Omental fat pad (tissue), 4 donors: ENCODE measurements around the gene LINGO1. TPM values are rescaled to one million over a fixed set of nuclear protein-coding genes. Genes with fewer than 3 reads are reported as not detected.

Experiments used
- ATAC-seq: fragments of 150-250 bp; one replicate; pipeline ENCODE4 v1.9.1; 2016; ENCODE audit warnings: mild to moderate bottlenecking, moderate library complexity; ENCODE audit not compliant: low FRiP score
- DNase-seq: peaks from one replicate; pipeline ENCODE4 v3.0.0-alpha.2; 2019; ENCODE audit warnings: low spot score
- CTCF ChIP-seq, 3 donors: fragments of 450-650 bp; IDR thresholded peaks; one replicate each; pipeline ENCODE4 v1.5.1; 2016 to 2017; ENCODE audit warnings: antibody characterized with exemption in 3 of 3, mild to moderate bottlenecking in 3 of 3, moderate library complexity in 2 of 3
- total RNA-seq, 4 donors: library from RNA; depleted of rRNA; stranded (reverse); fragments of >200 nt; gene quantifications; one replicate each; pipeline ENCODE4 v1.1.0, GENCODE V29; 2016

The LINGO1 gene
- total RNA-seq, 4 donors from 2014 or later: 0.36 to 1.7 (median 0.69) TPM

- no peak for ATAC-seq
Measured at GRCh38 chr15:77599357-77599756, 33.4 kb downstream of the LINGO1 start.

DNA sequence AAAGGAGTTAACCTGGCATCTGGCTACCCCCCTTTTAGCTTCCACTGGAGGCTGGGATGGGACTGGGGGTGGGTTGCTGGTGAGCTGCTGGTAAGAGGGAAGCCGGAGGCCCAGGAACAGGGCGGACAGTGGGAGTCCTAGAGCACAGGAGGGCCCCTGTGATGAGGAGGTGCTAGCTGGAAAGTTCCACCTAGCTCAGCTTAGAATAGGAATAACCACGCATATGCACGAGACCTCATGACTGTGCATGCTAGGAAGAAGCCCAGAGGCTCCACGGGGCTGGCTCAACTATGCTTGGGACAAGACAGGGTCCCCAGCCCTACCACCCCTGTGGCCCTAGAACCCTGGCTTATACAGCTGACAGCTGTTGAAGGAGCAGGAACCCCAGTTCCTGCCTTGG, 34.1 kb downstream of the LINGO1 start:
- DNase-seq: no peak
- no peak for TF ChIP-seq CTCF (IDR thresholded peaks at IDR 0.05)
- ATAC-seq: no peak

More at GRCh38 chr15:77599357-77599756, 33.4 kb downstream of the LINGO1 start:
- TF ChIP-seq CTCF (IDR thresholded peaks at IDR 0.05): no peak
- no peak for DNase-seq

DNA sequence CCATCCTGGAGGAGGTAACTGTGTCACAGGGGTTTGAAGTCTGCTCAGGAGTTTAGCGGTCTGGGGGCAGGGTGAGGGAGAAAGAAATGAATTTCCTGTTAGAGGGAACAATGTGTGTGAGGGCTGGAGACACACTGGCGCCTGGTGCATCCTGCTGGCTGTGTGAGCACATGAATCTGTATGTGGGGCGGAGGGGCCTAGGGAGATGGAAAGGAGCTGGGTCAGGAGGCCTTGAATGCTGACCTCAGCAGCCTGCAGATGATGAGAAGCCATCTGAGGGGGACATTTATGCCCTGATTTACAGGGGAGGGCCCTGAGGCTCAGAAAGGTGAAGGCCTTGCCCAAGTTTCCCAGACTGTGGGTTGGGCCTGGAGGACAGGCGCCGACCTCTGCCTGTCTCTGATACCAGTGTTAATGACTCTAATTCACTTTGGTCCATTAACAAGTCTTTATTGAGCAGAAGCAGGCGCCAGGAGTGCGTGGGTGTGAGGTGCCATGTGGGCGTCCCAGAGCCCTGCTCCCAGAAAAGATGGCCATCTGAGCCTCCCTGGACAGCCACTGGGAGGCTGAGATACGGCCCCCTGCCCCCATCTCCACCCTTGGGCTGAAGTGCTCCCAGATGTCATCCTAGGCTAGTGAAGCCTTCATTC, 34.8 kb downstream of the LINGO1 start:
- no peak for ATAC-seq
- TF ChIP-seq CTCF (IDR thresholded peaks at IDR 0.05): no peak
- DNase-seq: no peak

- ATAC-seq: no peak
- no peak for TF ChIP-seq CTCF (IDR thresholded peaks at IDR 0.05)
- DNase-seq: no peak
Measured at GRCh38 chr15:77596821-77597803, 35.6 kb downstream of the LINGO1 start.

DNA sequence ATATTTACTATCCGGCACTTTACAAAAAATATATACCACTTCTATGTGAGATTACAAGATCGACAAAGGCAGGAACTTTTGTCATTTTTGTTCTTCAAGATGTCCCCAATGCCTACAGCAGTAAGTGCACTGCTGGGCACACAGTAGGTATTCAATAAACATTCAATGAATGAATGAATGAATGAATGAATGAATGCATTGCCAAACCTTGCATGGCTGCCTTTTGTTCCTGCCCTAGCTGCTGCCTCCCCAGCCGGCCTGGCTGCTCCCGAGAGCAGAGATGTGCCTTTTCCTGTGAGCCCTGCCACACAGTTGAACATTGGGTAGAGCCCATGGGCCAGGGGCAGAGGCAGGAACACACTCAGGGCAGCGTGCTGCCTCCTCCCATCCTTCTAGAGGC, 37.5 kb downstream of the LINGO1 start:
- TF ChIP-seq CTCF (IDR thresholded peaks at IDR 0.05): no peak
- DNase-seq (no peak), ATAC-seq (no peak)

- no peak for ATAC-seq
- TF ChIP-seq CTCF (IDR thresholded peaks at IDR 0.05): no peak
- DNase-seq: no peak
Measured at GRCh38 chr15:77592758-77593157, 40.0 kb downstream of the LINGO1 start.
